Right lobe of liver (tissue), 6 donors: ENCODE measurements around the gene PPIL6. TPM values are rescaled to one million over a fixed set of nuclear protein-coding genes. Genes with fewer than 3 reads are reported as not detected.

ENCODE experiments used
- ATAC-seq, 4 donors: fragments of 200-7000 bp; cut with Tn5 transposase; one replicate each; pipeline ENCODE4 v1.9.1; 2020; ENCODE audit warnings: mild to moderate bottlenecking in 4 of 4, moderate library complexity in 4 of 4
- DNase-seq, 3 donors: peaks; one replicate each; pipeline ENCODE4 v3.0.0-alpha.2; 2020
- H3K27ac ChIP-seq, 3 donors: fragments of 200-600 bp; one replicate each; pipeline ENCODE4 v1.8.0; 2022
- H3K27me3 ChIP-seq, 2 donors: fragments of 200-600 bp; one replicate each; pipeline ENCODE4 v1.8.0; 2022
- H3K36me3 ChIP-seq, 4 donors: fragments of 200-600 bp; sonication (generic) in 1 of 4; one replicate each; pipeline versions ENCODE4 v1.5.1 to v1.8.0; 2017 to 2022; ENCODE audit warnings: control low read depth in 1 of 4
- H3K4me1 ChIP-seq, 4 donors: fragments of 200-600 bp; sonication (generic) in 1 of 4; one replicate each; pipeline versions ENCODE4 v1.5.1 to v1.8.0; 2017 to 2022; ENCODE audit warnings: control low read depth in 1 of 4
- H3K4me3 ChIP-seq, 3 donors: fragments of 200-600 bp; one replicate each; pipeline ENCODE4 v1.8.0; 2022
- H3K9me3 ChIP-seq, 4 donors: fragments of 200-600 bp; sonication (generic) in 1 of 4; one replicate each; pipeline versions ENCODE4 v1.5.1 to v1.8.0; 2017 to 2022; ENCODE audit warnings: control low read depth in 1 of 4
- CTCF ChIP-seq, 4 donors: fragments of 200-600 bp in 3 of 4; fragments of 450-650 bp in 1 of 4; IDR thresholded peaks; one replicate each; pipeline versions ENCODE4 v1.5.1 to v1.8.0; 2016 to 2022; ENCODE audit warnings: antibody characterized with exemption in 4 of 4, mild to moderate bottlenecking in 2 of 4
- POLR2A ChIP-seq: fragments of 450-650 bp; IDR thresholded peaks from one replicate; pipeline ENCODE4 v1.6.1; 2017; ENCODE audit warnings: antibody characterized with exemption, mild to moderate bottlenecking
- WGBS: methylation state at CpG from one replicate; pipeline ENCODE4 v1.1.6; 2018; ENCODE audit warnings: low coverage, low lambda C conversion rate; ENCODE audit not compliant: insufficient coverage; ENCODE audit errors: missing lambda C conversion rate; 5-methylcytosine and 5-hydroxymethylcytosine counted together
- intact Hi-C, 2 donors: fragments of 100-400 bp; cut with DNase I; formaldehyde crosslinking; loops; one replicate each; pipeline versions ENCODE4 v1.11.2 to v1.14.1; 2022
- total RNA-seq, 6 experiments: library from RNA; depleted of rRNA in 2 of 6; stranded (reverse); fragments of >200 nt in 2 of 6; fragmentation: NEBNext Ultra II Directional in 3 of 6; extraction: Animal tissue kit (Norgen Biotek cat#: 25700) in 3 of 6; gene quantifications; one replicate each; pipeline versions ENCODE4 v1.1.0 to v1.2.4, GENCODE V29; 2016 to 2023
- donor health status: DM: no; HTN: yes; CAD: no.
- donor health status: DM: no; HTN: no; CAD: no.
- donor health status: DM: no; HTN: no; CAD: no.
- donor health status: DM: no; HTN: yes; CAD: no.
- donor health status: DM: no; HTN: yes; CAD: no.

PPIL6 gene
- total RNA-seq, 6 experiments from 2014 or later, result 0.12 to 0.42 (median 0.33) TPM; not detected in 2

DNA sequence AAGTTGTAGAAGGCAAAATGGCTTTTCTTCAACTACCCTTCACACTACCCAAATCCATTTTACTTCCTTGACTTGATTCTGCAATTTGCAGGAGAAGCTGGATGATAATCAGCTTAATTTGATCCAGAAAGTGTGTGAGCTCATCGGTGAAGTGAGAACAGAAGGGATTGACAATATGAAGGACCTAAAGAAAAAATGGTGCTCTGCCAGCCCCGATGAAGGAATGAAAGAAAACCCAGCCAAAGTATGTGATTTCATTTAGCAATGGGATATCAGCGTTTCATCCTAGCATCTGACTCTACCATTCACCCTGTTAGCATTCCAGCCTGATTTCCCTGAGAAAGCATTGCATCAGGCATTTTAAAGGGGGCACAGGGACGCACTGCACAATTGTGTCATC lies 99.6 kb downstream of the PPIL6 start:
- intact Hi-C loops, result no loop called here
- Histone ChIP-seq H3K4me3 (no peak overlapping the region), H3K27me3 (no peaks in the 10 kb centered on the region), H3K36me3 (no peaks in the 10 kb centered on the region), H3K9me3 (no peaks in the 10 kb centered on the region), H3K4me1 (peaks cover 0 to 13% (median 0%) of the 10 kb centered on the region in 4 donors), H3K27ac (no peak overlapping the region)
- no peak for DNase-seq
- no peak for ATAC-seq
- 94% methylated on average over 4 of the region's 4 CpGs for WGBS
- TF ChIP-seq CTCF (IDR thresholded peaks at IDR 0.05) (no peak), POLR2A (no peak)

Other genes starting within 250 kb of the PPIL6 start
- gene CD164, start 58.2 kb downstream of the PPIL6 start, total RNA-seq, result 100 to 1,000 TPM; 113 to 173 (median 150) TPM
- gene SMPD2, start 96 bp upstream of the PPIL6 start, total RNA-seq, result 1 to 10 TPM; 3.2 to 7.7 (median 4.0) TPM
- gene MICAL1, start 15.1 kb upstream of the PPIL6 start, total RNA-seq, result 10 to 100 TPM in 2 of 6 experiments, 1 to 10 TPM in 4; 1.4 to 11.7 (median 5.2) TPM
- gene ZBTB24, start 42.6 kb upstream of the PPIL6 start, total RNA-seq, result 1 to 10 TPM; 2.4 to 3.6 (median 2.7) TPM